Fibroblast of skin of left quadriceps (primary cell): ENCODE results near the gene PCDHB1.
"Not testable (repeated sequence)": the region's sequence is repeated elsewhere in the genome, so short reads cannot be mapped to it uniquely, and the experiment has no call there.

Experiments
- DNase-seq, 2 experiments: peaks; one replicate each; pipeline ENCODE4 v3.0.0-alpha.2; 2013; ENCODE audit warnings: low read depth in 2 of 2

Gene PCDHB1

DNA sequence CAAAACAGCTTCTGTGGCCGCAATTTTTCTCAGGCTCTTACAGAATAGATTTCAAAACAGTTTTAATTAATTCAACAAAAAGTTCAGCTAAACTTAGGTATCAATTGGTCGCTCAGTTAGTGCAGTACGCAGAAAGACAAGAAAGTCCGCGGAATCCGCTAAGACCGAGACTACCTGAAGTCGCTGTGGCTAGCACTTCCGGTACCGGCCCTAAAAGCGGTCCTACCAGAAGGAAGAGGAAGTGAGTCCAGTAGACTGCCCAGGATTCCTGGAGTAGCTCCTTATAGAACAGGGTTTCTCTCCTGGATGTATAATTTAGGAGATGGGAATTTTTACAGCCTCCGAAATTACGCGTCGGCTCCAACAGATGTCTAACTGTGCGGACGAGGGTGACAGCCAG lies 26.7 kb downstream of the PCDHB1 start:
- no peak for DNase-seq

DNA sequence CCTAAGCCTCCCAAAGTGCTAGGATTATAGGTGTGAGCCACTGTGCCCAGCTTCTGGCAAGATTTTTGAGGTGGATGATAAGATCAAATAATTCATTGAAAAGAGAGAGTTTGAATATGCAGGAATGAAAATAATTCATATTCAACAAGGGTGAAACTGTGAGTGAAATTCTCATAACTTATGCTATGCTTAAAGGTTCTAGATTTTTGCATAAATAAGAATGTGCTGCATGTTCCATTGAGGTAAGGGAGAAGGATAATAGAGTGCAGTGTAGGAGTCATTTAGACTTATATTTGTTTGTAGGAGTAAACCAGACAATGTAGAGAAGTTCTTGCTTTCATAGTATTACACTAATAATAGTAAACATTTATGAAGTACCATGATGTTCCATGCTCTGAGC lies 31.1 kb downstream of the PCDHB1 start:
- DNase-seq: no peak

DNA sequence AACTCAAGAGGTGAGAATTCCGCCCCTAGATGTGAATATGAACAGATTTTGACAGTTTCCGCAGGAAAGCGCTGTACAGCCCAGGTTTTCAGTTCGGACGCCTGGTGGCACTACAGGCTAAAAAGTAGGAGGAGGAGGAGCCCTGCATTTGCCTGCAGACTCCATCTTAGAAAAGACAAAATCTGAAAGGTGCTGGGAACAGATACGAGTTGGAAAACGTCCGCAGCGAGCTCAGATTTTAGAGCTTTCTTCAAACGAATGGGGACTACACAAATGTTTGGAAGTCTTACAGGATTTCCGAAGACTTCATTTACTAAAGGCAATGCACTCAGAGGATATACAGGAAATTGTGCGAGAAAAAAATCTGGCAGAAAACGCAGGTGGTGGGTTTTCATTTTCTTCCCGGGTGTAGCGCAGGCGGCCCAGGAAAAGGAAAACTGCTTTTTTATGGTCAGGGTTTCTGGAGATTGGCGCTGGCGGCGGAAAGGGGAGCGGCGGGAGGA lies 33.4 kb downstream of the PCDHB1 start:
- DNase-seq: peak in 1 of 2 experiments; percentile 6

DNA sequence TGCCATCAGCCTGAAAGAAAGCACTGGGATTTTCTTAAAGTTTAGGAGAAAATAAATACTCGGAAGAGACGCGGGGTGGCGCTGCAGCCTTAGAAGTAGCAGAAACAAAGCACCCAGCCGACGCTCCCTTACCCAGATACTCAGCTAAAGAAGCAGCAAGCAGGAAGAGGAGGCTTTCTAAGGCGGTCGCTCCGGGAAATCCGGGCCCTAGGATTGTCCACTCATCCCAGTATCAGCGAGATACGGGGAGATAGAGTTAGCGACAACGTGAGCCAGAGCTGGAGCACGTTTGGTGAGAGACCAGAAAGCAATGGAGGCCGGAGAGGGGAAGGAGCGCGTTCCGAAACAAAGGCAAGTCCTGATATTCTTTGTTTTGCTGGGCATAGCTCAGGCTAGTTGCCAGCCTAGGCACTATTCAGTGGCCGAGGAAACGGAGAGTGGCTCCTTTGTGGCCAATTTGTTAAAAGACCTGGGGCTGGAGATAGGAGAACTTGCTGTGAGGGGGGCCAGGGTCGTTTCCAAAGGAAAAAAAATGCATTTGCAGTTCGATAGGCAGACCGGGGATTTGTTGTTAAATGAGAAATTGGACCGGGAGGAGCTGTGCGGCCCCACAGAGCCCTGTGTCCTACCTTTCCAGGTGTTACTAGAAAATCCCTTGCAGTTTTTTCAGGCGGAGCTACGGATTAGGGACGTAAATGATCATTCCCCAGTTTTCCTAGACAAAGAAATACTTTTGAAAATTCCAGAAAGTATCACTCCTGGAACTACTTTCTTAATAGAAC lies 43.5 kb downstream of the PCDHB1 start, which contains the start of gene PCDHB2:
TSS of gene PCDHB2 (plus strand) at position 135 of the 782 bp plus-strand sequence. CDS start at position 311, 176 bp downstream.
- peak; percentile 22 to 31 for DNase-seq

DNA sequence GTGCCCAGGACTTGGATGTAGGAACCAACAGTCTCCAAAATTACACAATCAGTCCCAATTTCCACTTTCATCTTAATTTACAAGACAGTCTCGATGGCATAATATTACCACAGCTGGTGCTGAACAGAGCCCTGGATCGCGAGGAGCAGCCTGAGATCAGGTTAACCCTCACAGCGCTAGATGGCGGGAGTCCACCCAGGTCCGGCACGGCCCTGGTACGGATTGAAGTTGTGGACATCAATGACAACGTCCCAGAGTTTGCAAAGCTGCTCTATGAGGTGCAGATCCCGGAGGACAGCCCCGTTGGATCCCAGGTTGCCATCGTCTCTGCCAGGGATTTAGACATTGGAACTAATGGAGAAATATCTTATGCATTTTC lies 44.1 kb downstream of the PCDHB1 start:
- DNase-seq: no peak

DNA sequence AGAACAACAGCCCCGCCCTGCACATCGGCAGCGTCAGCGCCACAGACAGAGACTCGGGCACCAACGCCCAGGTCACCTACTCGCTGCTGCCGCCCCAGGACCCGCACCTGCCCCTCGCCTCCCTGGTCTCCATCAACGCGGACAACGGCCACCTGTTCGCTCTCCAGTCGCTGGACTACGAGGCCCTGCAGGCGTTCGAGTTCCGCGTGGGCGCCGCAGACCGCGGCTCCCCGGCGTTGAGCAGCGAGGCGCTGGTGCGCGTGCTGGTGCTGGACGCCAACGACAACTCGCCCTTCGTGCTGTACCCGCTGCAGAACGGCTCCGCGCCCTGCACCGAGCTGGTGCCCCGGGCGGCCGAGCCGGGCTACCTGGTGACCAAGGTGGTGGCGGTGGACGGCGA lies 45.0 kb downstream of the PCDHB1 start:
- DNase-seq: not testable (repeated sequence)

DNA sequence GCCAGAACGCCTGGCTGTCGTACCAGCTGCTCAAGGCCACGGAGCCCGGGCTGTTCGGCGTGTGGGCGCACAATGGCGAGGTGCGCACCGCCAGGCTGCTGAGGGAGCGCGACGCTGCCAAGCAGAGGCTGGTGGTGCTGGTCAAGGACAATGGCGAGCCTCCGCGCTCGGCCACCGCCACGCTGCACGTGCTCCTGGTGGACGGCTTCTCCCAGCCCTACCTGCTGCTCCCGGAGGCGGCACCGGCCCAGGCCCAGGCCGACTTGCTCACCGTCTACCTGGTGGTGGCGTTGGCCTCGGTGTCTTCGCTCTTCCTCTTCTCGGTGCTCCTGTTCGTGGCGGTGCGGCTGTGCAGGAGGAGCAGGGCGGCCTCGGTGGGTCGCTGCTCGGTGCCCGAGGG lies 45.4 kb downstream of the PCDHB1 start:
- DNase-seq: not testable (repeated sequence)

DNA sequence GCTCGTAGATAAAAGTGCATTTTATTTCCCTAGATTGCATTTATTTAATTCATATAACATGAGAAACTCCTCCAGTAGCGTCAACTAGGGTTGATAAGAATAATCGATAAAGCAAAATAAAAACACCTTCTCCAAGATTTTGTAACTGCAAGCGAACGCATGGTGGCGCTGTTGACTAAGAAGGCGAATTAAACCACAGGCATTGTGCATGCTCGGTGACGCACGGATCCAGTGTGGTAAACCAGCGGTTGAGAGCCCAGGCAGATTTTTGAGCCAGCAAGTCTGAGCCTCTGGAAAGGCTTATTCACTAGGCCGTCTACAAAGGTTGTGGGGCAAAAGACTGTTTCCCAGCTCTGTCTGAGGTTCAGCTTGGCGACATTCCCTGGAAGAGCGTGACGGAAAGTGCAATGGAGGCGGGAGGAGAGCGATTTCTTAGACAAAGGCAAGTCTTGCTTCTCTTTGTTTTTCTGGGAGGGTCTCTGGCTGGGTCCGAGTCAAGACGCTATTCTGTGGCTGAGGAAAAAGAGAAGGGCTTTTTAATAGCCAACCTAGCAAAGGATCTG lies 49.1 kb downstream of the PCDHB1 start, which contains the start of gene PCDHB3:
TSS of gene PCDHB3 (plus strand) at position 231 of the 563 bp plus-strand sequence. CDS start at position 408, 177 bp downstream.
- DNase-seq: no peak

DNA sequence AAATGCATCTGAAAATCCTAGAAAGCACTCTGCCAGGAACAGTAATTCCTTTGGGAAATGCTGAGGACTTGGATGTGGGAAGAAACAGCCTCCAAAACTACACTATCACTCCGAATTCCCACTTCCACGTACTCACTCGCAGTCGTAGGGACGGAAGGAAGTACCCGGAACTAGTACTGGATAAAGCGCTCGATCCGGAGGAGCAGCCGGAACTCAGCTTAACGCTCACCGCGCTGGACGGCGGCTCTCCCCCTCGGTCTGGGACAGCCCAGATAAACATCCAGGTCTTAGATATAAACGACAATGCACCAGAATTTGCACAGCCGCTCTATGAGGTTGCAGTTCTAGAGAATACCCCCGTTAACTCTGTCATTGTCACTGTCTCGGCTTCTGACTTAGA lies 49.9 kb downstream of the PCDHB1 start:
- DNase-seq: no peak

DNA sequence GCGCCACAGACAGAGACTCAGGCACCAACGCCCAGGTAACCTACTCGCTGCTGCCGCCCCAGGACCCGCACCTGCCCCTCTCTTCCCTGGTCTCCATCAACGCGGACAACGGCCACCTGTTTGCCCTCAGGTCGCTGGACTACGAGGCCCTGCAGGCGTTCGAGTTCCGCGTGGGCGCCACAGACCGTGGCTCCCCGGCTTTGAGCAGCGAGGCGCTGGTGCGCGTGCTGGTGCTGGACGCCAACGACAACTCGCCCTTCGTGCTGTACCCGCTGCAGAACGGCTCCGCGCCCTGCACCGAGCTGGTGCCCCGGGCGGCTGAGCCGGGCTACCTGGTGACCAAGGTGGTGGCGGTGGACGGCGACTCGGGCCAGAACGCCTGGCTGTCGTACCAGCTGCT lies 50.9 kb downstream of the PCDHB1 start:
- DNase-seq: not testable (repeated sequence)

DNA sequence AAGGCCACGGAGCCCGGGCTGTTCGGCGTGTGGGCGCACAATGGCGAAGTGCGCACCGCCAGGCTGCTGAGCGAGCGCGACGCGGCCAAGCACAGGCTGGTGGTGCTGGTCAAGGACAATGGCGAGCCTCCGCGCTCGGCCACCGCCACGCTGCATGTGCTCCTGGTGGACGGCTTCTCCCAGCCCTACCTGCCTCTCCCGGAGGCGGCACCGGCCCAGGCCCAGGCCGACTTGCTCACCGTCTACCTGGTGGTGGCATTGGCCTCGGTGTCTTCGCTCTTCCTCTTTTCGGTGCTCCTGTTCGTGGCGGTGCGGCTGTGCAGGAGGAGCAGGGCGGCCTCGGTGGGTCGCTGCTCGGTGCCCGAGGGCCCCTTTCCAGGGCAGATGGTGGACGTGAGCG lies 51.3 kb downstream of the PCDHB1 start:
- not testable (repeated sequence) for DNase-seq

DNA sequence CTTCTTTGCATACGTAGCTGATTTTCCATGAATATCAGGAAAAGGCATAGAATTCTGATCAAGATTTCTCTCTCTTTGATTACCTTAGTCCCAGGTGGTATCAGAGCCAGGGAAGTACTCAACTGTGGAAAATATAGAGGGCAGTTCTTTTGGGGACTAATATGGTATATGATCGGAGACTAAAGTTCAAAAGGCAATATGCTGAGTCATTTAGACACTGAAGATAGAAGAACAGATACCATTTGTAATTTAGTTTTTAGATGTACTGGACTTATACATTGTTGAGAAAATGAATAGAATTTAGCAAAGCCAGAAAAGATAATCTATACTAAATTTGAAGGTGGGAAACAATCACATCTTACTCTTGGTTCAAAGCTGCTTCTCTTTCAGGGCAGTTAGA lies 54.2 kb downstream of the PCDHB1 start:
- DNase-seq: no peak
